GM18907 (cell line): ENCODE measurements around the gene CFAP46.
"Not testable (repeated sequence)": the region's sequence is repeated elsewhere in the genome, so short reads cannot be mapped to it uniquely, and the experiment has no call there.

ENCODE experiments used
- ATAC-seq: cut with Tn5 transposase; IDR thresholded peaks from one replicate; pipeline ENCODE4 v1.9.1; 2021; ENCODE audit warnings: mild to moderate bottlenecking, moderate library complexity; ENCODE audit not compliant: unreplicated experiment

The CFAP46 gene

GRCh38 chr10:132832186-132832969, 110.0 kb downstream of the CFAP46 start:
- ATAC-seq, result no peak

DNA sequence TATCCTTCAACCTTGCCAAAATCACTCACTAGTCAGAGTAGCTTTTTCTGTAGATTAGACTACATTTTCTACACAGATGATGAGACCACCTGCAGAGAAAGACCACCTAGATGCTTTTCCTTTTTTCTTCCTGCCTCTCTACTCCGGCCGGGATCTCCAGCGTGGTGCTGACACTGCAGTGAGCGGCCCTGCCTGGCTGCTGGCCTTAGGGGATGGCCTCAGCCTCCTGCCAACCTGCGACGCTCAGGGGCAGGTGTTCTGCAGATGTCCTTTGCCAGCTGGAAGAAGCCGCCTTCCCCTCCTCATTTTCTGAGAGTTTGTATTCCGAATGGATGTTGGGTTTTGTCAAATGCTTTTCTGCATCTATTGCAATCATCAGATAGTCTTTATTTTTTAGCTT, 113.0 kb downstream of the CFAP46 start:
- ATAC-seq, result no peak

DNA sequence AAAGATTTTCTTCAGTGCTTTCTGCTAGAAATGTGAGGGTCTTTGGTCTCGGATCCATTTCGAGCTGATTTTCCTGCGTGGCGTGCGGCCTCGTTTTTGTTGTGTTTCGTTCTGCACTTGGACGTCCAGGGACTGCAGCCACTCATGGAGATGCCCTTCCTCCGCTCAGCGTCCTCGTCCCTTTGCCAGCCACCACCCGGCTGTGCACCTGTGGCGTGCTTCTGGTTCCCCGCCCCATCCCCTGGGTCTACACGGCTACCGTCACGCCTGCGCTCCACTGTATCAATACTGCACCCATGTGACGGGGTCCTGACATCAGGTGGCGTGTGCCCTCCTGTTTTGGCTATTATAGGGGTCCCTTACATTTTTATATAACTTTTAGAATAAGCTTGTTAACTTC, 113.7 kb downstream of the CFAP46 start:
- ATAC-seq, result no peak

- no peak for ATAC-seq
Measured at GRCh38 chr10:132827861-132828539, 114.4 kb downstream of the CFAP46 start.

DNA sequence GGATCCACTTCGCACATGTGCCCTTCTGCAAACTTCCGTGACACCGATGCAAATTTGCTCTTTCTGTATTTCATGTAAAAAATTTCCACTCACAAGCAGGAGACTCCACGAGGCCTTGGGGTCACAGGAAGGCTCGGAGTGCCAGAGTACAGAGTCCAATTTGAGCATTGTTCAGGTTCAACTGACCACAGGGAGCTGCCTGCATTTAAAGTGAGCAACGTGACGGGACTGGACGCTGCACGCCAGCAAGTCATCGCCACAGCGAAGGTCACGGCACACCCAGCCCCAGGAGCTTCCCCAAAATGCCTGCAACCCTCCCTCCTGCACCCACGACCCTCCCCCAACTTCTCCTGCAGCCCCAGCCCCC, 115.0 kb downstream of the CFAP46 start:
- no peak for ATAC-seq

DNA sequence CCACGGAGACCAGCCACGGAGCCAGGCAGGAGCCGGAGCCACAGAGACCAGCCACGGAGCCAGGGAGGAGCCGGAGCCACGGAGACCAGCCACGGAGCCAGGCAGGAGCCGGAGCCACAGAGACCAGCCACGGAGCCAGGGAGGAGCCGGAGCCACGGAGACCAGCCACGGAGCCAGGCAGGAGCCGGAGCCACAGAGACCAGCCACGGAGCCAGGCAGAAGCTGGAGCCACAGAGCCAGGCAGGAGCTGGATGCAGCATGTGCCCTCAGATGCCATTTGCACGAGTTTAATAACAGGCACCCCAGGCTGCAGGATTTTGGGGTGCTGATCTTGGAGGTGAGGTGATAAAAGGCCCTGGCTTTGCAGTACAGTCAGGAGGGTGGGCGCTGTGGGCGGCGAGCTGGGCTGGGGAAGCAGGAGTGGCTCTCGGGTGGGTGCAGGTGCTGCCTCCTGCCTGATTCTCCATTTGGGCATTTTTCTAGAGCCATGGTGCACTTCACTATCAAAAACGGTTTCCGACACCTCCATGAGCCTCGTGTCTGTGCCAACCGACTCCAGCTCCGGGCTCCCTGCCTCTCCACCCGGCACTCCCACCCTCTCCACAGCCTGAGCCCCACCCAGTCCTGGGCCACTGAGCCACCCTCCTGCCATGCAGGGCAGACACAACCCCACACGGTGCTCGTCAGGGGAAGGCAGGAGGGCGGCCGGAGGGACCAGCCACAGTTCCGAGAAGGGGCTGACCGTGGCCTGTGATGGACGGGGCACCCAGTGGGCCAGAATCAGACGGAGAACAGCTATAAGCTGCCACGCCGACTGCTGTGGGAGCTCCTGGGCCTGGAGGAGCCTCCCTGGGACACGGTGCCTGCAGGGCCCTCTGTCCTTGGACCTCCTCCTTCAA, 115.6 kb downstream of the CFAP46 start:
- no peak for ATAC-seq

GRCh38 chr10:132825783-132826523, 116.4 kb downstream of the CFAP46 start:
- ATAC-seq, result not testable (repeated sequence)

GRCh38 chr10:132820056-132820455, 122.3 kb downstream of the CFAP46 start:
- ATAC-seq, result no peak

GRCh38 chr10:132817701-132818211, 124.6 kb downstream of the CFAP46 start:
- ATAC-seq, result no peak

- no peak for ATAC-seq
Measured at GRCh38 chr10:132816718-132817117, 125.7 kb downstream of the CFAP46 start.

GRCh38 chr10:132815168-132815857, 127.1 kb downstream of the CFAP46 start:
- no peak for ATAC-seq

DNA sequence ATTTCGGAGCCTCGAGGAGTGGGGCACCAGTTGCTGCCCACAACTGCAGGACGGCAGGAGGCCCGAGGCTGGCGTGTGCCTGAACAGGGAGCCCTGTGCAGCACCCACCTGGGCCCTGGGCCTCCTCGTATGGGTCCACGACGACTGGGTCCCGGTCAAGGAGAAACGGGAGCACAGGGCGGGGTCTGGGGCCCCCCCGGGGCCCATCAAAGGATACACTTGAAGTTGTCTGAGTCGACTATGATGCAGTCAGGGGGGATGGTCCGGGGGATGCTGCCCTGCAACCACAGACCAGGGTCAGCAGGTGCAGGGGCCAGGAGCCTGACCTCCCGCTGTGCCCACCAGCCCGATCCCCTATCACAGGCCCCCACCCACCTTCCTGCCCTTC, 127.9 kb downstream of the CFAP46 start:
- ATAC-seq, result no peak

DNA sequence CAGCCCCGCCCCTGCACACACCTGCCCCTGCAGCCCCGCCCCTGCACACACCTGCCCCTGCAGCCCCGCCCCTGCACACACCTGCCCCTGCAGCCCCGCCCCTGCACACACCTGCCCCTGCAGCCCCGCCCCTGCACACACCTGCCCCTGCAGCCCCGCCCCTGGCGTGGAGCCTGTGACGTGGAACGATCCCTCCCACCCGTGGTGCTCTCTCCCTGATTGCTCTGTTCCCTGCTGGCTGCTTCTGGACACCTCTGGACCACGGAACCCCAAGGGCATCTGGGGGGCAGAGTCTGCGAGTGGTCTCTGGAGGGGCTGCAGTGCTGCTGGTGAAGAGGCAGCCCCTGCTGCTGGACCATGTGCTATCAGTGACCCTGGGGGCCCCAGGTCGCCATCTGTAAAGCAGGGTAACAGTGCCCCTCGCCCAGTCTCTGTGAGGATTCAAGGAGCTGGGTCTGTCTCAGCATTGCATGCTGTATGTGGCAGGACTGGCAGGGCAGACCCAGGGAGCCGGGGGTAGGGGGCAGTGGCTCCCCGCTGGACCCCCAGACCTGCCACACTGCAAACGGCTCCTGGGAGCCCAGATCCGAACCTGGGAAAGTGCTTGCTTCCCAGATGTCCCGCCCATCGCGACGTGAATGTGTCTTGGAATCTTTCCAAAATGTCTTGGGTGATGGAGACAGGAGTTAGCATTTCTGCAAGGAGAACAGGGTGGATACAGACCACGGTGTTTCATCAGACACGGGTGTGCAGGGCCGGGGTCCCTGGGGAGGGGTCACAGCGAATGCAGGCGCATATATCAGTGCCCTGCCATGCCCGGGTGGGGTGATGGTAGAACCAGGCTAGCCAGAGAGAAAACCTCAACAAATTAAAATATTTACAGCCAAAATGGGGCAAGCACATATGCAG, 128.6 kb downstream of the CFAP46 start:
- no peak for ATAC-seq

GRCh38 chr10:132813001-132813401, 129.4 kb downstream of the CFAP46 start:
- no peak for ATAC-seq

DNA sequence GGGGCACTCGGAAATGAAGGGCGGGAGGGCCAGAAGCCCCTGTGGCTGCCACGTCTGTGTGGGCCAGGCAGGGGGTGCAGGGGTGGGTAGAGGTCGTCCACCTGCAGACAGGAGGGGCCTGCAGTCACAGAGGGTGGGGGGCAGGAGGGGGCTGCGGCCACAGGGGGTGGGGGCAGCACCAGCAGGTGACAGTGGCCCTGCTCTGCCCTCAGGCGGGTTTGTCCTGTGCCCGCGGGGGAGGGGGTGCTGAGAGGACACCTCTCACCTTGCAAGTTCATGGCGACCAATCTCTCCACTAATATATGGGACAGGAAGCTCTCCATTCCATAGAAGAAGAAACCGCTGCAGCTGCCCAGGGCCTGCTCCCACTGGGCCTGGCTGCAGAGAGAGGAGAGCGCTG, 129.8 kb downstream of the CFAP46 start:
- ATAC-seq, result no peak

- ATAC-seq, result no peak
Measured at GRCh38 chr10:132811891-132812481, 130.4 kb downstream of the CFAP46 start.

DNA sequence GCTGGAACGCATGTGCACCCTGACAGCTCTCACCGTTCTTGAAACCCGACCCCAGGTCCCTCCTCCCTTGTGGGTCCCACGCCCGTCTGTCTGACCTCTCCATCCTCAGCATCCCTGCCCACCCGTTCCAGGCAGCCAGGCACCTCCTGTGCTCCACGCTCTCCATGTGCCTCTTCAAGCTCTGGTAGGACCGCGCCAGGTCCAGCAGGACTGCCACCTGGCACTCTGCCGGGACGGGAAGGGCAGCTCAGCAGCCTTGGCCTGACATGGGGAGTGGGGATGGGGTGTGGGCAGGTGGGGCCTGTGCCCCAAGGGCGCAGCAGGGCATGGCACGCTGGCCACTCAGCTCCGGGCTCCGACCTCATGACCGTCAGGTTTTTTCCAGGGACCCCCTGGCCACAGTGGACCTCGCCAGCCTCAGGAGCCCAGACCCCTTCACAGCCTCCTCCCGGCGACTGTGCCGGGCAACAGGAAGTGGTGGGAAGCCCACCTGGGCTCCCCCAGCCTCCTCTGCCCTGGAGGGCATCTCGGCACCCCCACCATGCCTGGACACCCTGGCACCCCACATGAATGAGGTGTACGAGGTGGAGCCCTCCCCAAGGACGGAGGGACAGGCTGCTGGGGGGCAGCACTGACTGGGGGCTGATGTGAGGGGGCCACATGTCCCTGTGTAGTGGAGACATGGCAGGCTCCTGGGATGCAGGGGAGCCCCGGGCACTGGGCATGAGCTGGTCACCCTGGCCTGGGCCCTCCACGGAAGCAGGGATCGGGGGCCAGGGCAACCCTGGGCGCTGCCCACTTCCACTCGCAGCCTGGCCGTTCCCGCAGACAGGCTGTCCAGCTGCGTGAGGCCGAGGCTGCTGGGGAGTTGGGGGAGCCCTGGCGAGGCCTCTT, 131.3 kb downstream of the CFAP46 start:
- no peak for ATAC-seq
